Measurements from ENCODE around the gene FRMD4B.

- TF ChIP-seq GATA2 (IDR thresholded peaks at IDR 0.05; ENCODE audit: low read depth, low read length), result no peak
- TF ChIP-seq GATA3 (IDR thresholded peaks at IDR 0.05; ENCODE audit: low read depth, low read length), result no peak
Measured at GRCh38 chr3:69390771-69391170, 4.9 kb upstream of the FRMD4B start.
